ENCODE results near the gene LTB.

The LTB gene, protein sequence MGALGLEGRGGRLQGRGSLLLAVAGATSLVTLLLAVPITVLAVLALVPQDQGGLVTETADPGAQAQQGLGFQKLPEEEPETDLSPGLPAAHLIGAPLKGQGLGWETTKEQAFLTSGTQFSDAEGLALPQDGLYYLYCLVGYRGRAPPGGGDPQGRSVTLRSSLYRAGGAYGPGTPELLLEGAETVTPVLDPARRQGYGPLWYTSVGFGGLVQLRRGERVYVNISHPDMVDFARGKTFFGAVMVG

DNA sequence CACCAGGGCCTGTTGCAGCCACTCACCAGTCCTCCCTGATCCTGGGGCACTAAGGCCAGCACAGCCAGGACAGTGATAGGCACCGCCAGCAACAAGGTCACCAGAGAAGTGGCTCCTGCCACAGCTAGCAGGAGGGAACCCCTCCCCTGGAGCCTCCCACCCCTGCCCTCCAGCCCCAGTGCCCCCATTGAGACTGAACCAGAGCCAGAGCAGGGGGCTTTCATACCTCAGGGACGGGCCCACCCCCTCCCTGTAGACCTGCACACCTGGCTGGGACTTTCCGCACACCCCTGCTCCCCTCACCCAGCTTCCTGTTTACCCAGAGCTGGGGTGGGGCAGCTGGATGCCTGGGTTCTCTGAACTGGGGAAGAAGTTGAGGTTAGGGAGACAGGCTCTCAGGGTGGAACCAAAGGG is at the start of gene LTB:
Gene LTB, minus strand, starts transcription at position 195 of the 414 bp plus-strand sequence. Its CDS starts 7 bp downstream, at position 188.
- H3K27me3 ChIP-seq (ENCODE audit: insufficient read depth, low read length) = peaks cover 15% of the 10 kb centered on the region
- H3K4me3 ChIP-seq (ENCODE audit: low read length) = peak within 1 kb of the TSS; percentile 54
- H2AFZ ChIP-seq (ENCODE audit: low read depth, low read length) = peak within 1 kb of the TSS; percentile 85
- H3K4me1 ChIP-seq (ENCODE audit: insufficient read depth, low read length) = no peaks in the 10 kb centered on the region
- no peaks in the 10 kb centered on the region for H3K36me3 ChIP-seq (ENCODE audit: insufficient read depth, low read length)
- no peaks in the 10 kb centered on the region for H3K9me3 ChIP-seq (ENCODE audit: low read length)

DNA sequence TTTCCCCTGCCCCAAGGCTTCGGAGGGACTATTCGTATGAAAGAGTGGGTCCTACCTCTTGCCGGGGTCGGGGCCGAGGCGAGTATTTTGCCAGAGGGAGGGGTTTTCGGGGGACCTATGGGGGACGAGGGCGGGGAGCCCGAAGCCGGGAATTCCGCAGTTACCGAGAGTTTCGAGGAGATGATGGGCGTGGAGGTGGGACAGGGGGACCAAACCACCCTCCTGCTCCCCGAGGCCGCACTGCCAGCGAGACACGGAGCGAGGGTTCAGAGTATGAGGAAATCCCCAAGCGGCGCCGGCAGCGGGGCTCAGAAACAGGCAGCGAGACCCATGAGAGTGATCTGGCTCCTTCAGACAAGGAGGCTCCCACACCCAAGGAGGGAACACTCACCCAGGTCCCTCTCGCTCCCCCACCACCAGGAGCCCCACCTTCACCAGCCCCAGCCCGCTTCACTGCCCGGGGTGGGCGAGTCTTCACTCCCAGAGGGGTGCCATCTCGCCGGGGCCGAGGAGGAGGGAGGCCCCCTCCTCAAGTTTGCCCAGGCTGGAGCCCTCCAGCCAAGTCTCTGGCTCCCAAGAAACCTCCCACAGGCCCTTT is 49.6 kb upstream of the LTB start:
- Histone ChIP-seq H3K9me3 (ENCODE audit: low read length) (no peaks in the 10 kb centered on the region), H3K4me3 (ENCODE audit: low read length) (no peak overlapping the region), H3K36me3 (ENCODE audit: insufficient read depth, low read length) (peaks cover 98% of the 10 kb centered on the region), H3K27me3 (ENCODE audit: insufficient read depth, low read length) (no peaks in the 10 kb centered on the region), H2AFZ (ENCODE audit: low read depth, low read length) (no peak overlapping the region), H3K4me1 (ENCODE audit: insufficient read depth, low read length) (no peaks in the 10 kb centered on the region)

- peaks cover 98% of the 10 kb centered on the region for H3K36me3 ChIP-seq (ENCODE audit: insufficient read depth, low read length)
These were observed 49.0 kb upstream of the LTB start for GRCh38 chr6:31631209-31631608.

GRCh38 chr6:31630177-31630934 is 48.1 kb upstream of the LTB start:
- Histone ChIP-seq H2AFZ (ENCODE audit: low read depth, low read length) (no peak overlapping the region), H3K4me3 (ENCODE audit: low read length) (no peak overlapping the region), H3K27me3 (ENCODE audit: insufficient read depth, low read length) (no peaks in the 10 kb centered on the region), H3K4me1 (ENCODE audit: insufficient read depth, low read length) (no peaks in the 10 kb centered on the region), H3K9me3 (ENCODE audit: low read length) (no peaks in the 10 kb centered on the region), H3K36me3 (ENCODE audit: insufficient read depth, low read length) (peaks cover 98% of the 10 kb centered on the region)

More at GRCh38 chr6:31631209-31631608, 49.0 kb upstream of the LTB start:
- Histone ChIP-seq H3K27me3 (ENCODE audit: insufficient read depth, low read length) (no peaks in the 10 kb centered on the region), H3K9me3 (ENCODE audit: low read length) (no peaks in the 10 kb centered on the region), H3K4me1 (ENCODE audit: insufficient read depth, low read length) (no peaks in the 10 kb centered on the region), H3K4me3 (ENCODE audit: low read length) (no peak overlapping the region), H2AFZ (ENCODE audit: low read depth, low read length) (no peak overlapping the region)

DNA sequence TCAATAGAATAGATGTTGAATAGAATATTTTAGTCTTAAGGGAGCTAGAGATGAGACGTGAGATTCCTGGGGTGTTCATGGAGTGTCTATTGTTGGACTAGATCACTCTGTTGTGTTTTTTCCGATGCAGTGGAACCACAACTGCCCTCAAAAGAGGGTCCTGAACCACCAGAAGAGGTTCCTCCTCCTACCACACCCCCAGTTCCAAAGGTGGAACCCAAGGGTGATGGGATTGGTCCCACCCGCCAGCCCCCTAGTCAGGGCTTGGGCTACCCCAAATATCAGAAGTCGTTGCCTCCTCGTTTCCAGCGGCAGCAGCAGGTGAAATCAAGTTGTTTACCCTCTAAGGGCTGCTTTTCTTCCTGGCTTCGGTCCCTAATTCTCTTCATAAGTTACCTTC is 46.8 kb upstream of the LTB start:
- Histone ChIP-seq H3K4me3 (ENCODE audit: low read length) (no peak overlapping the region), H3K4me1 (ENCODE audit: insufficient read depth, low read length) (no peaks in the 10 kb centered on the region), H3K27me3 (ENCODE audit: insufficient read depth, low read length) (no peaks in the 10 kb centered on the region), H2AFZ (ENCODE audit: low read depth, low read length) (no peak overlapping the region), H3K36me3 (ENCODE audit: insufficient read depth, low read length) (peaks cover 97% of the 10 kb centered on the region), H3K9me3 (ENCODE audit: low read length) (no peaks in the 10 kb centered on the region)

- H3K4me1 ChIP-seq (ENCODE audit: insufficient read depth, low read length) = peaks cover 3% of the 10 kb centered on the region
- no peak overlapping the region for H3K4me3 ChIP-seq (ENCODE audit: low read length)
- no peak overlapping the region for H2AFZ ChIP-seq (ENCODE audit: low read depth, low read length)
- no peaks in the 10 kb centered on the region for H3K27me3 ChIP-seq (ENCODE audit: insufficient read depth, low read length)
- peaks cover 96% of the 10 kb centered on the region for H3K36me3 ChIP-seq (ENCODE audit: insufficient read depth, low read length)
- H3K9me3 ChIP-seq (ENCODE audit: low read length) = no peaks in the 10 kb centered on the region
These were observed 45.6 kb upstream of the LTB start for GRCh38 chr6:31627690-31628287.

GRCh38 chr6:31626952-31627351 is 44.7 kb upstream of the LTB start:
- no peaks in the 10 kb centered on the region for H3K27me3 ChIP-seq (ENCODE audit: insufficient read depth, low read length)
- H2AFZ ChIP-seq (ENCODE audit: low read depth, low read length) = no peak overlapping the region
- no peak overlapping the region for H3K4me3 ChIP-seq (ENCODE audit: low read length)
- H3K36me3 ChIP-seq (ENCODE audit: insufficient read depth, low read length) = peaks cover 95% of the 10 kb centered on the region
- H3K4me1 ChIP-seq (ENCODE audit: insufficient read depth, low read length) = peaks cover 10% of the 10 kb centered on the region
- H3K9me3 ChIP-seq (ENCODE audit: low read length) = no peaks in the 10 kb centered on the region

- Histone ChIP-seq H3K4me1 (ENCODE audit: insufficient read depth, low read length) (peaks cover 18% of the 10 kb centered on the region), H3K9me3 (ENCODE audit: low read length) (no peaks in the 10 kb centered on the region), H3K27me3 (ENCODE audit: insufficient read depth, low read length) (no peaks in the 10 kb centered on the region), H2AFZ (ENCODE audit: low read depth, low read length) (no peak overlapping the region), H3K36me3 (ENCODE audit: insufficient read depth, low read length) (peaks cover 68% of the 10 kb centered on the region), H3K4me3 (ENCODE audit: low read length) (no peak overlapping the region)
These were observed 41.8 kb upstream of the LTB start for GRCh38 chr6:31624070-31624469.

DNA sequence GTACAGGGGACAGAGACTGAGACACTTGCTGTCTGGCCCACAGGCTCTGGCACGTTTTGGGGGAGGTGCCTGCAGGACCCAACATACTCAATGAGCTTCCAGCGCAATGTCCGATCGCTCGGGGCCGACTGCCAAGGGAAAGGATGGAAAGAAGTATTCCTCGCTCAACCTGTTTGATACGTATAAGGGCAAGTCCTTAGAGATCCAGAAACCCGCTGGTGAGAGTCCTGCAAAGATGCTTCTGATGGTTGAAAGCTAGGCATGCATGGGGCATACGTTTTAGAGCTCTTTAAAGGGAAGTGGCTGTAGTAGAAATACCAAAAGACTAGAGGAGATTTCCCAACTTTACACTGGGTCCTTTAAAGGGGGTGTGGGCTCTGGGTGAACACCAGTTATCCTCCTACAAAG is 40.5 kb upstream of the LTB start:
- H2AFZ ChIP-seq (ENCODE audit: low read depth, low read length) = no peak overlapping the region
- peaks cover 18% of the 10 kb centered on the region for H3K4me1 ChIP-seq (ENCODE audit: insufficient read depth, low read length)
- peaks cover 55% of the 10 kb centered on the region for H3K36me3 ChIP-seq (ENCODE audit: insufficient read depth, low read length)
- H3K9me3 ChIP-seq (ENCODE audit: low read length) = no peaks in the 10 kb centered on the region
- H3K4me3 ChIP-seq (ENCODE audit: low read length) = peak overlapping the region; percentile 87
- no peaks in the 10 kb centered on the region for H3K27me3 ChIP-seq (ENCODE audit: insufficient read depth, low read length)

- H3K36me3 ChIP-seq (ENCODE audit: insufficient read depth, low read length) = peaks cover 48% of the 10 kb centered on the region
- no peaks in the 10 kb centered on the region for H3K9me3 ChIP-seq (ENCODE audit: low read length)
- peak overlapping the region; percentile 87 for H3K4me3 ChIP-seq (ENCODE audit: low read length)
- no peaks in the 10 kb centered on the region for H3K27me3 ChIP-seq (ENCODE audit: insufficient read depth, low read length)
- no peak overlapping the region for H2AFZ ChIP-seq (ENCODE audit: low read depth, low read length)
- H3K4me1 ChIP-seq (ENCODE audit: insufficient read depth, low read length) = peaks cover 18% of the 10 kb centered on the region
These were observed 39.8 kb upstream of the LTB start for GRCh38 chr6:31621991-31622390.

DNA sequence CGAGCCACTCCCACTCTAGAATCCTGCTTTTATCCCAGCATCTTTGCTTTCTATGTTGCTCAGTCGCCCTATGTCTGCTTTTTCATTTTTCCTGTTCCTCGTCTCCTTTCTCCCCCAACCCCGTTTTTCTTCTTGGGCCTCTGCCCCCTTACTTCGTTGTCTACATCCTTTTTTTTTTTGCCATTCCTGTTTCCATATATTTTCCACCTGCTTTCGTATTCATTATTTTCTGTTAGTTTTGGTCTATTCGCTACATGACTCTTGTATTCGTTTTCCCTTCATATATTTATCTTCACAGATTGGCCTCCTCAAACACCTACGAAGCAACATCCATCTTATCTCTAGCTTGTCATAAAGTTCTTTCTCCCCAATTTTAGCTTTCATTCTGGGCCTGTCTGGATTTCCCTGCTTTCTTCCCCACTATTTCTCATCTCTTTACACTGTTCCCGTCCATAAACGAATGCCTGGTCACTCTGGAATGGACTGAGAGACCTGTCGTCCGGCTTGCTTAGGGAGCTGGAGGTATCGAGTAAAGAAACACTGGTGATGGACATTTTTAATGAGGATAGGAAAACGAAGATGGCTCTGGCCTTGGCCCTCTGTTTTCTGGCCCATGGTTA is 39.2 kb upstream of the LTB start:
- no peak overlapping the region for H2AFZ ChIP-seq (ENCODE audit: low read depth, low read length)
- H3K36me3 ChIP-seq (ENCODE audit: insufficient read depth, low read length) = peaks cover 42% of the 10 kb centered on the region
- H3K4me1 ChIP-seq (ENCODE audit: insufficient read depth, low read length) = peaks cover 18% of the 10 kb centered on the region
- H3K9me3 ChIP-seq (ENCODE audit: low read length) = no peaks in the 10 kb centered on the region
- H3K4me3 ChIP-seq (ENCODE audit: low read length) = peak overlapping the region; percentile 87
- no peaks in the 10 kb centered on the region for H3K27me3 ChIP-seq (ENCODE audit: insufficient read depth, low read length)

GRCh38 chr6:31620586-31621319 is 38.5 kb upstream of the LTB start, which contains the start of gene PRRC2A:
TSS of gene PRRC2A (plus strand) at chr6:31620715. CDS start at chr6:31622790, 2,075 bp downstream.
- H3K36me3 ChIP-seq (ENCODE audit: insufficient read depth, low read length) = peaks cover 36% of the 10 kb centered on the region
- H3K4me1 ChIP-seq (ENCODE audit: insufficient read depth, low read length) = peaks cover 18% of the 10 kb centered on the region
- H3K4me3 ChIP-seq (ENCODE audit: low read length) = peak within 1 kb of the TSS; percentile 87
- no peak within 1 kb of the TSS for H2AFZ ChIP-seq (ENCODE audit: low read depth, low read length)
- no peaks in the 10 kb centered on the region for H3K27me3 ChIP-seq (ENCODE audit: insufficient read depth, low read length)
- no peaks in the 10 kb centered on the region for H3K9me3 ChIP-seq (ENCODE audit: low read length)
